Vagina (tissue), 2 donors: ENCODE results near the gene PPP1R13B.

Experiments
- POLR2A ChIP-seq, 2 donors: fragments of 450-650 bp; IDR thresholded peaks; one replicate each; pipeline ENCODE4 v1.6.1; 2017; ENCODE audit warnings: antibody characterized with exemption in 2 of 2, mild to moderate bottlenecking in 2 of 2, moderate library complexity in 2 of 2
- TF ChIP-seq, protein P1 (sequence below), 3 experiments: fragments of 450-650 bp in 2 of 3; fragments of 200-600 bp in 1 of 3; sonication (generic) in 1 of 3; IDR thresholded peaks; one replicate each; pipeline ENCODE4 v1.5.1; 2017 to 2019; ENCODE audit warnings: antibody characterized with exemption in 3 of 3, mild to moderate bottlenecking in 2 of 3, moderate library complexity in 2 of 3

DNA sequence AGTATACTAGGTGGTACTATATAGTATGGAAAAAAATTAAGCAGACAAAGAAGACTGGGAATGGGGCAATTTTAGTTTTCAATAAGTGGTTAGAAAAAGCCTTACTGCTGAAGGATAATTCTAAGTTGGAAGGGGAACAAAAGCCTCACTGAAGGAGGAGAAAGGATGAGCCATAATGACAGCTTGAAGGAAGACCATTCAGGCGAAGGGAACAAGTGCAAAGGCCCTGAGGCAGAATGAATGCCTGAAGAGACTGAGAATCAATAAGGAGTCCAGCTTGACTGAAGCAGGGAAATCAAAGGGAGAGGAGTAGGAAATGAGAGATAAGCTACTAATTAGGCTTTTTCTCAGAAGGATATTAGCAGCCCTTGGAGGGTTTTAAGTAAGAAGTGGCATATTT, 28.5 kb downstream of the PPP1R13B start:
- TF ChIP-seq, protein P1, sequence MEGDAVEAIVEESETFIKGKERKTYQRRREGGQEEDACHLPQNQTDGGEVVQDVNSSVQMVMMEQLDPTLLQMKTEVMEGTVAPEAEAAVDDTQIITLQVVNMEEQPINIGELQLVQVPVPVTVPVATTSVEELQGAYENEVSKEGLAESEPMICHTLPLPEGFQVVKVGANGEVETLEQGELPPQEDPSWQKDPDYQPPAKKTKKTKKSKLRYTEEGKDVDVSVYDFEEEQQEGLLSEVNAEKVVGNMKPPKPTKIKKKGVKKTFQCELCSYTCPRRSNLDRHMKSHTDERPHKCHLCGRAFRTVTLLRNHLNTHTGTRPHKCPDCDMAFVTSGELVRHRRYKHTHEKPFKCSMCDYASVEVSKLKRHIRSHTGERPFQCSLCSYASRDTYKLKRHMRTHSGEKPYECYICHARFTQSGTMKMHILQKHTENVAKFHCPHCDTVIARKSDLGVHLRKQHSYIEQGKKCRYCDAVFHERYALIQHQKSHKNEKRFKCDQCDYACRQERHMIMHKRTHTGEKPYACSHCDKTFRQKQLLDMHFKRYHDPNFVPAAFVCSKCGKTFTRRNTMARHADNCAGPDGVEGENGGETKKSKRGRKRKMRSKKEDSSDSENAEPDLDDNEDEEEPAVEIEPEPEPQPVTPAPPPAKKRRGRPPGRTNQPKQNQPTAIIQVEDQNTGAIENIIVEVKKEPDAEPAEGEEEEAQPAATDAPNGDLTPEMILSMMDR (IDR thresholded peaks at IDR 0.05), result no peak
- TF ChIP-seq POLR2A (IDR thresholded peaks at IDR 0.05), result no peak
